GM18507 (cell line): ENCODE data around the gene IRGQ.
A peak's percentile ranks its signal among the peaks of the same experiment; 100 is the strongest.
"Not testable (repeated sequence)": the region's sequence is repeated elsewhere in the genome, so short reads cannot be mapped to it uniquely, and the experiment has no call there.

ENCODE experiments used
- DNase-seq: peaks from one replicate; pipeline ENCODE4 v3.0.0; 2011; ENCODE audit warnings: low read depth; ENCODE audit not compliant: insufficient read length; ENCODE audit errors: extremely low spot score
- FAIRE-seq: peaks from 2 replicates; lab custom pipeline; 2011; peaks lifted over from hg19 to GRCh38; lab: Jason Lieb, UNC

Gene IRGQ

DNA sequence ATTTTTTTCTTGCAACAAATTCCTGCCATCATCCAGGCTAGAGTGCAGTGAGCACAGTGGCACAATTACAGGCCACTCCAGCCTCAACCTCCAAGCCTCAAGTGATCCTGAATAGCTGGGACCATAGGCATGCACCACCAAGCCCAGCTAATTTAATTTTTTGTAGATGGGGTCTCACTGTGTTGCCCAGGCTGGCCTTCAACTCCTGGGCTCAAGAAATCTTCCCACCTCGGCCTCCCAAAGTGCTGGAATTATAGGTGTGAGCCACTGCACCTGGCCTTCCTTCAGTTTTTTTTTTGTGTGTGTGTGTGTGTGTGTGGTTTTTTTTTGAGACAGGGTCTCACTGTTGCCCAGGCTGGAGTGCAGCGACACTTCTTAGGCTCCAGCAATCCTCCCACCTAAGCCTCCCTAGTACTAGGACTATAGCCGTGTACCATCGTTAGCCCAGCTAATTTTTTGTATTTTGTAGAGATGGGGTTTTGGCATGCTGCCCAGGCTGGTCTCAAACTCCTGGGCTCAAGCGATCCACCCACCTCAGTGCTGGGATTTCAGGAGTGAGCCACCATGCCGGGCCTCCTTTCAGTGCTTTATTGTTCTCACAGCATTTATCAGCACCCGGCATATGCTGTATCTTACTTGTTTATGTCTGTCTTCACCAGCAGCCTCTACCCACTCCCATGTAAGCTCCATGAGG lies 10.1 kb upstream of the IRGQ start:
- FAIRE-seq: no peak

DNA sequence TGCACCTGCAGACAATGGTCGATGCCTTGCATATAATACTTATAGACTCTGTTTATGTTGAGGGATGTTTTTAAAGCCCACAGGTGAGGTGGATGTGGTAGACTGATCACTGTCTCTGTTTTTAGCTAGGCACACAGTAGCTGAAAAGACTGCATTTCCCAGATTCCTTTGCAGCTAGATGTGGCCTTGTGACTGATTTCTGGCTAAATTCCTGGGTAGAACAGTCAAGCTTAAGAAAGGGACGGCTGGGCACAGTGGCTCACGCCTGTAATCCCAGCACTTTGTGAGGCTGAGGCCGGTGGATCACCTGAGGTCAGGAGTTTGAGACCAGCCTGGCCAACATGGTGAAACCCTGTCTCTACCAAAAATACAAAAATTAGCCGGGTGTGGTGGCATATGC lies 4.4 kb upstream of the IRGQ start:
- DNase-seq, FAIRE-seq: not testable (repeated sequence)

More for the DNA sequence above, 10.1 kb upstream of the IRGQ start:
- no peak for DNase-seq

DNA sequence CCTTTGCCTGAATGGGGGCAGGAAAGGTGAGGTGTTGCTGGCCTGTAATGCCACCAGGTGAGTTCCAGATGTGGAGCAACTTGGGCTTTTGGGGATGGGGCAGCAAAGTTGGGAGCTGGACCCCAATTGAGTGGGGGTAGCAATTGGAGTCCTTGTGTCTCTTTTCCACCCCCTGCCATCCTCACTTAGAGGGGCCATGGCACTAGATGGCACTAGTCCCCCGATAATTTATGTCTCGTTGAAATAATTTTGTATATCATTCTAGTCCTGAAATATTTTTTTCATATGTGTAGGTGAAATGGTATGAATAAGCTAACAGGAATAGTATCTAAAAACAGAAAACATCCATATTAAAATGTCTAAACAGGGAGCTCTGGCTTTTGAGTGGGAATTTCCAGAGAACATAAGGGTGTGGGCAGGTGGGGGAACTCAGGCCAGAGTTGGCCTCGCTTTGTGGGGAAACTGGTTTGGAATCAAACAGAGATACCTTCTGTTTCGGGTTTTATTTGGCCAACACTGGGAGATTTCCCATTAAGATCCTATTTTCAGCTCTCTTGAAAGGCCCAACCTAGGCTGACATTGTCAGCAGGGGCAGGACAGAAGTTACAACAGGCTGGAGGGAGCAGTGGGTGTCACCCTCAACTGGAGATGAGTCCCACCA lies 3.8 kb upstream of the IRGQ start:
- no peak for FAIRE-seq
- DNase-seq: no peak

DNA sequence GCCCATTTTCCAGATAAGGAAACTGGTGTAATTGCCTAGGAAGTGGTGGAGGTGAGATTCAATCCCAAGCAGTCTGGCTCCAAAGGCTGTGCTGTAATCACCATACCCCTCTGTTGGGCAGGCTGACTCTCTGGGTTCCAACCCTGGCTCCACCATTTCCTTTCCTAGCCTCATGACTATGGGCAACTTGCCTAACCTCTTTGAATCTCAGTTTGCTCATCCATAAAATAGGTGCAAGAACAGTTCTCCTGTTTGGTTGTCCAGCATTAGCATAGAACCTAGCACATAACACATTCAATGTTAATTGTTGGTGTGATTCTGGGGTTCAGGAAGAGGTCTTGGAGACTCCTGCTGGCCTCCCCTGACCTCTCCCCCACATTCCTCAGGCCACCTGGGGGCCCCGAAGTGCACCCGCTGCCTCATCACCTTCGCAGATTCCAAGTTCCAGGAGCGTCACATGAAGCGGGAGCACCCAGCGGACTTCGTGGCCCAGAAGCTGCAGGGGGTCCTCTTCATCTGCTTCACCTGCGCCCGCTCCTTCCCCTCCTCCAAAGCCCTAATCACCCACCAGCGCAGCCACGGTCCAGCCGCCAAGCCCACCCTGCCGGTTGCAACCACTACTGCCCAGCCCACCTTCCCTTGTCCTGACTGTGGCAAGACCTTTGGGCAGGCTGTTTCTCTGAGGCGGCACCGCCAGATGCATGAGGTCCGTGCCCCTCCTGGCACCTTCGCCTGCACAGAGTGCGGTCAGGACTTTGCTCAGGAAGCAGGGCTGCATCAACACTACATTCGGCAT lies 2.7 kb upstream of the IRGQ start:
- FAIRE-seq: no peak

DNA sequence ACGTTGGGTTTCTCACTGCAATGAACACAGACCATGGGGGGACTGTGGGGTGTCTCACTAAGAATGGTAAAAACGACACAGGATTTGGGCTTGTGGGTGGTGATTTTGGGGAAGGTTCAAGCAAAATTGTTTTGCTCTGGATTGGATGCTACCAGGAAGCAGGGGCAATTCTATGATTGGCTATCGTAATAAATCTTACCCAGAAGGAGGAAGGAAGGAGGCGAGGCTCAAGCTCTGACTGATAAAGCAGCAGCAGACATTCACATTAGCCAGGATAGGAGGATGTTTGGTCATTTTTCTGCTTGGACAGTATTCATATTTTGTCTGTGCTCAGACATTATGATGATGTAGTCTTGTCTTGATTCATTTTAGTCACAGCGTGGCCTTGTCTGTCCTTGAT lies 1.9 kb upstream of the IRGQ start:
- DNase-seq (no peak), FAIRE-seq (no peak)

More for the DNA sequence above, 2.7 kb upstream of the IRGQ start:
- no peak for DNase-seq

DNA sequence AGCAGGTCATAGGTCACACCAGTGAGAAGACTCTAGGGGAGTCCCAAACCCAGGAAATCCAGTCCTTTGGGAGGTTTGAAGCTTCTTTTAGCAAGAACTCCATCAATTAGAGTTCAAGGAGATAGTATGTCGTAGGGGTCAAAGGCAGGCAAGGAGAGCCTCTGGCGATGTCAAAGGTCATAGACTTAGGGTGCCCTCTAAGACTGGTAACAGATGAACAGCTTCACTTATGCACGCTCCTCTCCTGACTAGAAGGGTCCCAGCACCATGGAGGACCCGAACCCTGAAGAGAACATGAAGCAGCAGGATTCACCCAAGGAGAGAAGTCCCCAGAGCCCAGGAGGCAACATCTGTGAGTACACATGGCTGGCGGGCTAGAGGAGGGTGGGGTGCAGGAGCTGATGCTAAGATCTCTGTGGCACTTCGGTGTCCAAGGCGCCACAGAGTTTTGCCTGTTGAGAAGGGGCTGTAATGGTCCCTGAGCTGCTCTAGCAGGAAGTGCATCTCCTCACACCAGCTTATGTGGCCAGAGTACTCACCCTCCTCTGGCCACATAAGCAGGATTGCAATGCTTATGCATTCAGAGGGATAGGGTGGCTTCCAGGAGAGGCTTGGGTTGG lies 1.0 kb upstream of the IRGQ start:
- DNase-seq (no peak), FAIRE-seq (no peak)

DNA sequence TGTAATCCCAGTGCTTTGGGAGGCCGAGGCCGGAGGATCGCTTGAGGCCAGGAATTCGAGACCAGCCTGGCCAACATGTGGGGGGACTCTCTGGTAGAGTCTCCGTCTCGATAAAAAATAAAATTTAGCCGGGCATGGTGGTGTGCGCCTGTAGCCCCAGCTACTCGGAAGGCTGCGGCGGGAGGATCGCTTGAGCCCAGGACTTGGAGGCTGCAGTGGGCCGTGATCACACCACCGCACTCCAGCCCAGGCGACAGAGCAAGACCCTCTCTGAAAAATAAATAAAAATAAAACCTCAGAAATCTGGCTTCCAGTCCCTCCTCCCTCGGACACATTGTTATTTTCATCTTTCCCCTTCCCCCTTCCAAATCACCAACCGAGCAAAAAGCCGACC lies 332 bp downstream of the IRGQ start:
- DNase-seq (no peak), FAIRE-seq (no peak)

DNA sequence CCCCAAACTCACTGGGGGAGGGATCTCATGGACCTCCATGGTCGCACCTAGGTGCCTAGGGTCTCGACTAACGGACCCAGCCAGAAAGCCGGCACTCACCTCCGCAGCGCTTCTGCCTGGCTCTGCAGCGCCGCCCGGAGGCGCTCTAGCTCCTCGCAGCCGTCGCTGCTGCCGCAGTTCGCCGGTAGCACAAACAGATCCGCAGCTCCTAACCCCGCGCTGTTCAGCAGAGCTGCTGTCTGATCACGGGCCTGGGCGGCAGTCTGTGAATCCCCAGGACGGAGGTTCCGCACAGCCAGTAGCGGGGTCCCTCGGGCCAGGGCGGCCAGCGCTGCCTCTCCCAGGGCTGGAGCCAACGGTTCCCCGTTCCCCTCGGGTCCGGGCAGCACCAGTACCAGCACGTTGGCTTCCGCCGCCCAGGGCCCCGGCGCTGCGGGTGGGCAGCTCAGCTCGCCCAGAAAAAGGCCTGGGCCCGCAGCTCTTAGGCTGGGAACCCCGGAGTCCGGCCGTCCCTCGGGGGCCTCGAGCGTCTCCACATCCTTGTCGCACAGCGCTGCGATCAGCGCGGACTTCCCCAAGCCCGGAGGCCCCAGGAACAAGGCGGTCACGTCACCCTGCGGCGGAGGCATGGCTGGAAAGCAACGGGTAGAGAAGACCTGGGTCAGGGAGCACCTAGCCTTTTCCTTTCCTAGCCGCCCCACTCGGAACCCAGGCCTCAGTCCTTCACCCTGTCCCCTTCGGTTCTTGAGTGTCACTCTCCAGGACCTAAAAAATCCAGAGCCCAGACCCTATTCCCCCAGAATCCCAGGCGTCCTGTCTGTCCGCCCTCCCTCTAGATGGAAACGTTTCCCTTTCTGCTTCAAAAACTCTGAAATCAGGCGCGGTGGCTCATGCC lies 977 bp downstream of the IRGQ start:
- FAIRE-seq: peak; percentile 73

DNA sequence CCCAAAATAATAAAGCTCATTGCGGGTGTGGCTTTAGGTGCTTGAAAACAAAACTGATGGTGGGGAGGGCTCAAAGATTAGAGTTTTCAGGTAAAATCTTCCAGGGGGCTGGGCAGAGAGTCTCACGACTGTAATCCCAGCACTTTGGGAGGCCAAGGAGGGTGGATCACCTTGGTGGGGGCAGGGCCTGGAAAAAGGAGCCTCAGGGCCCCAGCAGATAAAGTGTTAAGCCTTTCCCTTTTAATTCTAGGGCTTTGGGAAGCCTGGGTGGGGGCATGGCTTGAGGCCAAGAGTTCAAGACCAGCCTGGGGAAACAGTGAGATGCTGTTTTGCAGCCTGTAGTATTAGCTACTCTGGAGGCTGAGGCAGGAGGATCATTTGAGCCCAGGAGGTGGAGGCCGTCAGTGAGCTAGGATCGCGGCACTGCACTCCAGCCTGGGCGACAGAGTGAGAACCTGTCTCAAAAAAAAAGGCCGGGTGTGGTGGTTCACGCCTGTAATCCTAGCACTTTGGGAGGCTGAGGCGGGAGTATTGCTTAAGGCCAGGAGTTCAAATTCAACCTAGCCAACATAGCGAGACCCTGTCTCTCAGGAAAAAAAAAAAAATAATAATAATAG lies 1.7 kb downstream of the IRGQ start:
- no peak for DNase-seq
- no peak for FAIRE-seq

More for the DNA sequence above, 977 bp downstream of the IRGQ start:
- no peak for DNase-seq

DNA sequence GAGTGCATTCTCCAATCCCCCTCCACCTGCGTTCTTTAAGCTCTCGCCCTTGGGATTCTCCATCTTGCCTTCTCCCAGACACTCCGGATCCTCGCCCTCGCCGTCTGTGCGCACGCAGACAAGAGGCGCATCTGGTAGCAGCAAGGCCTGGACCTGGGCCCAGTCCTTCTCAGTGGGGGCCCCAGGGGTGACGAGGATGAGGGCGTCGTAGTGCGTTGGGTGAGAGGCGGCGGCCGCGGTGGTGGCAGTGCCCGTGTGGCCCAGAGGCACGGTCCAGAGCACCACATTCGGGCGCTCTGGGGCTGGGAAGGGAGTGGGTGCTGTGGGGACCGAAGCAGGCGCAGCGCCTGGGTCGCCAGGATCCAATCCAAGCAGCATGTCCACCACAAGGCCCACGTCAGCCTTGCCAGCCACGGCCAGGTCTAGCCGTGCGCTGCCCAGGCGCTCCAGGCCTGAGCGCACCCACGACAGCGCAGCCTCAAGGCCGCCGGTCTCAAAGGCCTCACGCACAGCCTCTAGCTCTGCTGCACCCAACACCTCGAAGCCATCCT lies 3.1 kb downstream of the IRGQ start:
- DNase-seq: no peak
- FAIRE-seq: no peak

DNA sequence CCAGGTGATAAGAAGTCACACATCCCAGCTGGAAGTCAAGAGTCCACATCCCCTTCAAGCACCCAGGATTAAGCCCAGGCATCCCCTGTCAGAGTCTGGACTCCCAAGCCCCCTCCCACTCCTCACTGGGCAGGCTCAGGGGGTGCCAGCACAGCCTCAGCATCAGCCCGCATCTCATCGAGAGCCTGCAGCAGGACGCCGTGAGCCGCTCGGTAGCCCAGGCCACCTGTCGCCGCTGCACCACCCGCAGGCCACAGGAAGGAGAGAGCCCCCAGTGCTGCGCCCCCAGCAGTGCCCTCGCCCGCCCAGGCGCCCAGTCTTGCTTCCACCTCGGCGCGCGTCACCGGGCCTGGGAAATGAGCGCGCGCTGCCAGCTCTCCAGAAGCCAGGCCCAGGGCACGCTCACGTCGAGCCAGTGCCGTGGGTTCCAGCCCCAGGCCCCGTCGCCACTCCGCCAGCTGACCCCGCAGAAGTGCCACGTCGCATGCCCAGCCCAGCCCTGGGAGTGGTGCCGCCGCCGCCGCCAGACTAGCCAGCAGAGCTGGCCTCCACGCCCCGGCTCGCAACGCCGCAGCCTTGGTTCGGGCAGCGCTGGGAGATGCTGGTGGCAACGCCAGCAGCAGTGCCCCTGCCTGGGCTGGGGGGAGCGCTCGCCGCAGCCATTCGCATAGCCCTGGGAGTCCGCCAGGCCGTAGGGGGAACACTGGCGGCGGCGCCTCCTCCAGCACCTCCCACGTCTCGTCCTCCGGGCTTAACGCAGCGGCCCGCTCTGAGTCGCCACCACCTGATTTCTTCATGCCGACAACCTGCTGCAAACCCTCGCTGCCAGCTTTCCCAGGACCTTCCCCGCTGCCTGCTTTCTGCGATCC lies 3.8 kb downstream of the IRGQ start:
- FAIRE-seq (no peak), DNase-seq (no peak)

DNA sequence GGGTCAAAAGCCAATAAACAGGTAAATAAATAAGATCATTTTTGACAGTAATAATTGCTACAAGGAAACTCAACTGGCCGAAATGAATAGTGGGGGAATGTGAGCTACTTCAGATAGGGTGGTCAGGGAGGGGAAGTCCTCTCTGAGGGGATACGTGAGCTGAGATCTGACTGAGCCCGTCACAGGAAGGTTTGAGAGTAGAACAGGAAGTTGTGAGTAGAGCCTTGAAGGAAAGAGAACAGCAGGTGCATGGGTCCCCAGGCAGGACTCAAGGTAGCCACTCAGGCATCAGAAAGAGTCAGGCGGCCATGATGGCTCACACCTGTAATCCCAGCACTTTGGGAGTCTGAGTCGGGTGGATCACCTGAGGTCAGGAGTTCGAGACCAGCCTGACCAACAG lies 6.3 kb downstream of the IRGQ start:
- FAIRE-seq (no peak), DNase-seq (no peak)

DNA sequence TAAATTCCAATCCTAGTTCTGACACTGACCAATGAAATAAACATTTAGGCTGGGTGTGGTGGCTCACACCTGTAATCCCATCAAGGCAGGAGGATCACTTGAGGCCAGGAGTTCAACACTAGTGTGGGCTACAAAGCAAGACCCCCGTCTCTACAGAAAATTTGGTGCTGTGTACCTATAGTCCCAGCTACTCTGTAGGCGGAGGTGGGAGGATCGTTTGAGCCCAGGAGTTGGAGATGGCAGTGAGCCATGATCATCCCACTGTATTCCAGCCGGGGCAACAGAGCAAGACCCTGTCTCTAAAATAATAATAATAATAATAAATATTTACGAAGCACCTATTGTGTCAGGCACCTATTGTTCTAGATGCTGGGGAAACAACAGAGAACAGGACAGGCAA lies 6.7 kb downstream of the IRGQ start:
- FAIRE-seq: no peak

DNA sequence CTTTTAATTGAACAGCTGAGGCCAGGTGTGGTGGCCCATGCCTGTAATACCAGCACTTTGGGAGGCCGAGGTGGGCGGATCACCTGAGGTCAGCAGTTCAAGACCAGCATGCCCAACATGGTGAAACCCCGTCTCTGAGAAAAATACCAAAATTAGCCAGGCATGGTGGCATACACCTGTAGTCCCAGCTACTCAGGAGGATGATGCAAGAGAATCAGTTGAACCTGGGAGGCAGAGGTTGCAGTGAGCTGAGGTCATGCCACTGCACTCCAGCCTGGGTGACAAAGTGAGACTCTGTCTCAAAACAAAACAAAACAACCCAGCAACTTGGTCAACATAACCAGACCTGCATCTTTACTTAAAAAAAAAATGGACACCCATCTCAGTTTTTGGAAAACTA lies 8.9 kb downstream of the IRGQ start:
- not testable (repeated sequence) for FAIRE-seq

More for the DNA sequence above, 6.7 kb downstream of the IRGQ start:
- DNase-seq: no peak

DNA sequence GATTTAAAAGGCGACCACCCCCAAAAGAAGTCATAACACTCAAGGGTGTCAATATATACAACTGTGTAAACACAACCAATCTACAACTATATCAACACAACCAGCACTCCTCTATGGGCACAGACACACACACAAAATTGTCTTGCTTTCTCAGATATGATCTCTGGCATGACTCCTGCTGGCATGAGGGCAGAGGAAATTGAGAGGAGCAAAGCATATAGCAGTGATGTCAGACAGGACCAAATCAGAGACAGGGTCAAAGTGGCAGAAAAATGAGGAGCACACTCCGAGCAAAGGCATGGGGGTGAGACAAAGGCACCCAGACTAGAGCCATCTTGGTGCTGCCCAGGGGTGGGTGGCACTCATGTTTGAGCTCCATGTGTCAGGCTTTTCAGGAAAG lies 9.6 kb downstream of the IRGQ start:
- FAIRE-seq (no peak), DNase-seq (no peak)

More for the DNA sequence above, 8.9 kb downstream of the IRGQ start:
- not testable (repeated sequence) for DNase-seq

DNA sequence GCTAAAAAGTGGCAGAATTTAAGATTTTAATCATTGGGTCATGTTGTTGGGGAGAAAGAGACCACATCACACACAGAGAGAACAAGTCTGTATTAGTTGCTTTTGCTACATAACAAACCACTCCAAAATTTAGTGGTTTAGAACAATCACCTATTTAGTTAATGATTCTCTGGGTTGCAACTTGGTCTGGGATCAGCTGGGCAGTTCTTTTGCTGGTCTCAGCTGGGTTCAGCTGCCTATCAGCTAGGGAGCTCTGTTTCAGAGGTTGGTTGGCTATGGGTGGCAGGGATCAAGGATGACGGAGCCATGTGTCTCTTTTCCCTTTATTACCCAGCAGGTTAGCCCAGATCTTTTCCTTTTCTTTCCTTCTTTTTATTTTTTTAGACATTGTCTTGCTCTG lies 11.4 kb downstream of the IRGQ start:
- peak; percentile 81 for FAIRE-seq
- no peak for DNase-seq

DNA sequence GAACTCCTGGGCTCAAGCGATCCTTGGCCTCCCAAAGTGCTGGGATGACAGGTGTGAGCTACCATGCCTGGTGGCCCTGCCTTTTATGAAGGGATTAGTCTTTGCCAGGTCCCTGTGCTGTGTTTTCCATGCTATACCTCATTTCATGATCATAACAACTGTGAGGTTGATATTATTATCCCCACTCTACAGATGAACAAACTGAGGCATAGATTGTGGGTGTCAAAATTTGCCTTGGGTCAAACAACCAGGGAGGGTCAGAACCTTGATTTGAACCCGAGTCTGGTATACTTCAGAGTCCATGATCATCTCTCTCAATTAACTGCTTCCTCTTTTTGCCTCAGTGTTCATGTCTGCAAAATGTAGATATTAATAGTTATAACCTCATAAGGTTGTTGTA lies 13.4 kb downstream of the IRGQ start:
- no peak for FAIRE-seq

DNA sequence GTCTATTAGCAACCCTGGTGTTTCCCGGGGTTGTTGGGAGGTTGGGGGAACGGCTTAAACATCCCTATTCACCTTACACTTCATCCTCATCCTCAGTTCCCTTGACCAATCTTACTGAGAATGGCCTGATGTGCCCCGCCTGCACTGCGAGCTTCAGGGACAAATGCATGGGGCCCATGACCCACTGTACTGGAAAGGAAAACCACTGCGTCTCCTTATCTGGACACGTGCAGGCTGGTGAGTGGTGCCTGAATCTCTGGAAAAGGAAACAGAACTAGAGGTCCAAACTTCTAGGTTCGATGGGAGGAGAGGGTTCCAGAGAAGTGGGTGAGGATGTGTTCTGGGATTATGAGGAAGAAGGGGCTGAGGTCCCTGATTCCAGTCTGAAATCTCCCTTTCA lies 14.5 kb downstream of the IRGQ start:
- no peak for DNase-seq
- no peak for FAIRE-seq

More for the DNA sequence above, 13.4 kb downstream of the IRGQ start:
- no peak for DNase-seq
